Endothelial cell of umbilical vein (primary cell): ENCODE data around the gene TFDP1. TPM values are rescaled to one million over a fixed set of nuclear protein-coding genes. Genes with fewer than 3 reads are reported as not detected.

ENCODE experiments used
- BruUV-seq: library from RNA; stranded (reverse); fragments of 400-500 nt; replicated peaks from 2 replicates; lab custom pipeline; 2021; lab: Mats Ljungman, UMichigan
- CTCF ChIA-PET: fragments of 300-600, 350-600 bp; sonication (Branson Sonifier 250); formaldehyde crosslinking; loops from one replicate; lab custom pipeline; 2021; ENCODE audit warnings: antibody characterized with exemption, inconsistent platforms; lab: Charles Lee
- POLR2A ChIA-PET: fragments of 300-600, 350-600 bp; sonication (Branson Sonifier 250); formaldehyde crosslinking; loops from one replicate; lab custom pipeline; 2021; ENCODE audit warnings: antibody characterized with exemption, inconsistent platforms; lab: Charles Lee
- DNase-seq: peaks from one replicate; pipeline ENCODE4 v3.0.0-alpha.2; 2011; ENCODE audit warnings: low read depth, low spot score
- FAIRE-seq: peaks from 2 replicates; lab custom pipeline; 2011; peaks lifted over from hg19 to GRCh38; lab: Jason Lieb, UNC
- H2AFZ ChIP-seq: 2 replicates; pipeline ENCODE4 v1.6.0; 2012; ENCODE audit warnings: low read depth, low read length, control low read depth, inconsistent platforms
- H3K27ac ChIP-seq: 2 replicates; pipeline ENCODE4 v1.5.1; 2011; ENCODE audit warnings: low read depth, mild to moderate bottlenecking, control low read depth, low read length, moderate library complexity; ENCODE audit not compliant: insufficient read depth
- H3K27me3 ChIP-seq, 2 experiments: 2 replicates each; pipeline versions ENCODE4 v1.6.0 to v1.6.1; 2011; ENCODE audit warnings: low read length in 2 of 2, mixed read lengths in 1 of 2; ENCODE audit not compliant: control insufficient read depth in 2 of 2, insufficient read depth in 2 of 2
- H3K36me3 ChIP-seq, 2 experiments: 2 replicates in 1 of 2; 3 replicates in 1 of 2; pipeline ENCODE4 v1.5.1; 2011; ENCODE audit warnings: low read length in 2 of 2, mild to moderate bottlenecking in 1 of 2, moderate library complexity in 1 of 2; ENCODE audit not compliant: control insufficient read depth in 2 of 2, insufficient read depth in 2 of 2; ENCODE audit errors: extremely low read depth in 1 of 2
- H3K4me1 ChIP-seq: 3 replicates; pipeline ENCODE4 v1.5.1; 2011; ENCODE audit warnings: mild to moderate bottlenecking, low read length; ENCODE audit not compliant: control insufficient read depth, insufficient read depth; ENCODE audit errors: extremely low read depth
- H3K4me2 ChIP-seq: 2 replicates; pipeline ENCODE4 v1.6.1; 2011; ENCODE audit warnings: low read length, control low read depth, mixed read lengths; ENCODE audit not compliant: insufficient read depth
- H3K4me3 ChIP-seq, 3 experiments: fragments of 200-600 bp in 1 of 3; sonication (generic), shearing (Covaris generic) in 1 of 3; replicated peaks in 1 of 3; 2 replicates each; pipeline ENCODE4 v1.5.1; 2011 to 2016; ENCODE audit warnings: control low read depth in 3 of 3, low read length in 3 of 3, mild to moderate bottlenecking in 2 of 3, inconsistent platforms in 1 of 3, low read depth in 1 of 3, moderate library complexity in 1 of 3; ENCODE audit not compliant: insufficient read depth in 1 of 3
- H3K79me2 ChIP-seq: 2 replicates; pipeline ENCODE4 v1.6.0; 2012; ENCODE audit warnings: low read length, inconsistent platforms; ENCODE audit not compliant: control insufficient read depth, insufficient read depth
- H3K9ac ChIP-seq: replicated peaks from 2 replicates; pipeline ENCODE3; 2011; ENCODE audit warnings: low read length, control low read depth; ENCODE audit not compliant: insufficient read depth; ENCODE audit errors: extremely low read depth
- H3K9me1 ChIP-seq: replicated peaks from 3 replicates; pipeline ENCODE4 v1.6.0; 2011; ENCODE audit warnings: mild to moderate bottlenecking, low read length; ENCODE audit not compliant: control insufficient read depth, insufficient read depth; ENCODE audit errors: extremely low read depth
- H3K9me3 ChIP-seq: replicated peaks from 2 replicates; pipeline ENCODE4 v1.5.1; 2012; ENCODE audit warnings: low read length, inconsistent platforms; ENCODE audit not compliant: control insufficient read depth, insufficient read depth
- H4K20me1 ChIP-seq: replicated peaks from 2 replicates; pipeline ENCODE3; 2011; ENCODE audit warnings: mild to moderate bottlenecking, low read length; ENCODE audit not compliant: control insufficient read depth, insufficient read depth; ENCODE audit errors: extremely low read depth
- EZH2 ChIP-seq: IDR thresholded peaks from 2 replicates; pipeline ENCODE4 v1.6.1; 2012; ENCODE audit warnings: borderline replicate concordance, low read depth, mild to moderate bottlenecking, moderate library complexity, low read length, inconsistent platforms; ENCODE audit not compliant: severe bottlenecking
- FOS ChIP-seq: IDR thresholded peaks from 2 replicates; pipeline ENCODE4 v1.6.1; 2011; ENCODE audit warnings: mild to moderate bottlenecking, low read length, moderate library complexity, borderline replicate concordance; ENCODE audit not compliant: insufficient read depth
- GATA2 ChIP-seq: IDR thresholded peaks from 2 replicates; pipeline ENCODE4 v1.7.0; 2011; ENCODE audit warnings: low read depth, mild to moderate bottlenecking, moderate library complexity, mixed read lengths, low read length; ENCODE audit not compliant: insufficient read length, insufficient read depth
- JUN ChIP-seq: IDR thresholded peaks from 2 replicates; pipeline ENCODE4 v1.6.1; 2011; ENCODE audit warnings: borderline replicate concordance, low read depth; ENCODE audit not compliant: insufficient read length, insufficient read depth
- MAX ChIP-seq: IDR thresholded peaks from 2 replicates; pipeline ENCODE4 v1.6.1; 2011; ENCODE audit not compliant: insufficient read depth, insufficient read length
- MYC ChIP-seq: IDR thresholded peaks from one replicate; pipeline ENCODE4 v1.6.1; 2011; ENCODE audit warnings: mild to moderate bottlenecking, low read depth, low read length
- POLR2A ChIP-seq: IDR thresholded peaks from 2 replicates; pipeline ENCODE4 v1.6.1; 2012; ENCODE audit warnings: low read depth, mild to moderate bottlenecking, control low read depth, low read length
- POLR2AphosphoS5 ChIP-seq: IDR thresholded peaks from 2 replicates; pipeline ENCODE4 v1.6.1; 2012; ENCODE audit warnings: low read depth, mild to moderate bottlenecking, control low read depth, low read length, moderate library complexity; ENCODE audit not compliant: insufficient read depth
- dilution Hi-C: fragments of 300-500 bp; cut with MboI; formaldehyde crosslinking; loops from one replicate; pipeline ENCODE4 v1.15.0; 2019; ENCODE audit warnings: low sequenced_read_pairs; ENCODE audit not compliant: extremely low pct_ligation_motif_present
- intact Hi-C: fragments of 100-400 bp; cut with micrococcal nuclease; formaldehyde crosslinking; loops from one replicate; pipeline ENCODE4 v1.10.0; 2022
- polyA plus RNA-seq, 4 experiments: library from polyadenylated mRNA; depleted of rRNA in 3 of 4; stranded (reverse) in 3 of 4; unstranded in 1 of 4; fragments of >200 nt; gene quantifications; 2 replicates each; pipeline versions ENCODE4 v1.2.1 to v1.2.3, GENCODE V29; 2011 to 2012; ENCODE audit warnings: missing spikeins in 1 of 4
- total RNA-seq: library from RNA; stranded (reverse); gene quantifications from 2 replicates; pipeline ENCODE4 v1.2.3, GENCODE V29; 2021
- TF ChIP-seq, protein P1 (sequence below), 2 donors: IDR thresholded peaks; 1 replicate in 1 of 2; 2 replicates in 1 of 2; pipeline ENCODE4 v1.5.1; 2011; ENCODE audit warnings: low read length in 2 of 2, mild to moderate bottlenecking in 2 of 2, moderate library complexity in 2 of 2, control low read depth in 1 of 2, inconsistent platforms in 1 of 2, low read depth in 1 of 2; ENCODE audit not compliant: insufficient read depth in 1 of 2; ENCODE audit errors: extremely low read depth in 1 of 2

Gene TFDP1
- total and polyA plus RNA-seq, 2 donors (not counting 3 experiments of a cell fraction or from before 2014, with no cell fraction given): 64.3 to 137 TPM

- no TSS peak for BruUV-seq
- intact Hi-C loops: no loop called here
- POLR2A ChIA-PET: no interaction called here
- Histone ChIP-seq H3K27me3 (no peaks in the 10 kb centered on the region), H3K79me2 (no peaks in the 10 kb centered on the region), H3K27ac (no peak overlapping the region), H3K4me1 (peaks cover 4% of the 10 kb centered on the region), H3K4me2 (no peak overlapping the region), H3K9ac (no peak overlapping the region), H3K9me1 (no peaks in the 10 kb centered on the region), H4K20me1 (no peaks in the 10 kb centered on the region), H3K36me3 (peaks cover 0 to 4% of the 10 kb centered on the region in 2 experiments), H3K4me3 (no peak overlapping the region), H3K9me3 (no peaks in the 10 kb centered on the region), H2AFZ (no peak overlapping the region)
- dilution Hi-C loops: no loop called here
- DNase-seq (no peak), FAIRE-seq (no peak)
- TF ChIP-seq MYC (no peak), GATA2 (no peak), MAX (no peak), EZH2 (no peak), JUN (no peak), POLR2A (no peak), FOS (no peak), POLR2AphosphoS5 (no peak)
- TF ChIP-seq, protein P1, sequence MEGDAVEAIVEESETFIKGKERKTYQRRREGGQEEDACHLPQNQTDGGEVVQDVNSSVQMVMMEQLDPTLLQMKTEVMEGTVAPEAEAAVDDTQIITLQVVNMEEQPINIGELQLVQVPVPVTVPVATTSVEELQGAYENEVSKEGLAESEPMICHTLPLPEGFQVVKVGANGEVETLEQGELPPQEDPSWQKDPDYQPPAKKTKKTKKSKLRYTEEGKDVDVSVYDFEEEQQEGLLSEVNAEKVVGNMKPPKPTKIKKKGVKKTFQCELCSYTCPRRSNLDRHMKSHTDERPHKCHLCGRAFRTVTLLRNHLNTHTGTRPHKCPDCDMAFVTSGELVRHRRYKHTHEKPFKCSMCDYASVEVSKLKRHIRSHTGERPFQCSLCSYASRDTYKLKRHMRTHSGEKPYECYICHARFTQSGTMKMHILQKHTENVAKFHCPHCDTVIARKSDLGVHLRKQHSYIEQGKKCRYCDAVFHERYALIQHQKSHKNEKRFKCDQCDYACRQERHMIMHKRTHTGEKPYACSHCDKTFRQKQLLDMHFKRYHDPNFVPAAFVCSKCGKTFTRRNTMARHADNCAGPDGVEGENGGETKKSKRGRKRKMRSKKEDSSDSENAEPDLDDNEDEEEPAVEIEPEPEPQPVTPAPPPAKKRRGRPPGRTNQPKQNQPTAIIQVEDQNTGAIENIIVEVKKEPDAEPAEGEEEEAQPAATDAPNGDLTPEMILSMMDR (IDR thresholded peaks at IDR 0.05; ENCODE audit: extremely low read depth in 1 of 2, insufficient read depth in 1 of 2, low read depth in 1 of 2, low read length in 2 of 2): no peak
- CTCF ChIA-PET: no interaction called here
These were observed 60.8 kb downstream of the TFDP1 start for GRCh38 chr13:113645329-113645728.
